ENCODE measurements around the gene GAS7.

GAS7 gene

GRCh38 chr17:10241781-10242180 lies 43.4 kb upstream of the GAS7 start:
- no peak for DNase-seq (ENCODE audit: low read depth in 1 of 2, low spot score in 1 of 2)
- TF ChIP-seq GABPA (IDR thresholded peaks at IDR 0.05; ENCODE audit: low read depth) (no peak), REST (IDR thresholded peaks at IDR 0.05; ENCODE audit: insufficient replicate concordance, low read depth) (no peak), SPI1 (IDR thresholded peaks at IDR 0.05; ENCODE audit: borderline replicate concordance, low read depth) (no peak), POLR2AphosphoS5 (IDR thresholded peaks at IDR 0.05; ENCODE audit: low read depth) (no peak), CTCF (IDR thresholded peaks at IDR 0.05; ENCODE audit: insufficient read depth, low read length) (no peak)
- no peaks in the 10 kb centered on the region for H3K27me3 ChIP-seq (ENCODE audit: insufficient read depth, poor library complexity, severe bottlenecking)
- H3K4me3 ChIP-seq (replicated peaks; ENCODE audit: insufficient read depth, low read length) = no peak overlapping the region
- H3K27ac ChIP-seq (replicated peaks) = no peak overlapping the region

GRCh38 chr17:10238661-10239060 lies 40.3 kb upstream of the GAS7 start:
- Histone ChIP-seq H3K27ac (replicated peaks) (no peak overlapping the region), H3K4me3 (replicated peaks; ENCODE audit: insufficient read depth, low read length) (no peak overlapping the region), H3K27me3 (ENCODE audit: insufficient read depth, poor library complexity, severe bottlenecking) (no peaks in the 10 kb centered on the region)
- TF ChIP-seq SPI1 (IDR thresholded peaks at IDR 0.05; ENCODE audit: borderline replicate concordance, low read depth) (no peak), GABPA (IDR thresholded peaks at IDR 0.05; ENCODE audit: low read depth) (no peak), POLR2AphosphoS5 (IDR thresholded peaks at IDR 0.05; ENCODE audit: low read depth) (no peak), REST (IDR thresholded peaks at IDR 0.05; ENCODE audit: insufficient replicate concordance, low read depth) (no peak), CTCF (IDR thresholded peaks at IDR 0.05; ENCODE audit: insufficient read depth, low read length) (no peak)
- no peak for DNase-seq (ENCODE audit: low read depth in 1 of 2, low spot score in 1 of 2)

GRCh38 chr17:10234033-10234432 lies 35.6 kb upstream of the GAS7 start:
- TF ChIP-seq CTCF (IDR thresholded peaks at IDR 0.05; ENCODE audit: insufficient read depth, low read length) (no peak), GABPA (IDR thresholded peaks at IDR 0.05; ENCODE audit: low read depth) (no peak), POLR2AphosphoS5 (IDR thresholded peaks at IDR 0.05; ENCODE audit: low read depth) (no peak), REST (IDR thresholded peaks at IDR 0.05; ENCODE audit: insufficient replicate concordance, low read depth) (no peak), SPI1 (IDR thresholded peaks at IDR 0.05; ENCODE audit: borderline replicate concordance, low read depth) (no peak)

More at GRCh38 chr17:10234033-10234432, 35.6 kb upstream of the GAS7 start:
- no peak for DNase-seq (ENCODE audit: low read depth in 1 of 2, low spot score in 1 of 2)
- no peak overlapping the region for H3K27ac ChIP-seq (replicated peaks)
- H3K27me3 ChIP-seq (ENCODE audit: insufficient read depth, poor library complexity, severe bottlenecking) = no peaks in the 10 kb centered on the region
- H3K4me3 ChIP-seq (replicated peaks; ENCODE audit: insufficient read depth, low read length) = no peak overlapping the region
